ENCODE data around the gene HAPLN1. TPM values are rescaled to one million over a fixed set of nuclear protein-coding genes. Genes with fewer than 3 reads are reported as not detected.
A peak's percentile ranks its signal among the peaks of the same experiment; 100 is the strongest.

Gene HAPLN1
- polyA plus RNA-seq, 2 of the 4 experiments (the other 2 are of a cell fraction) = not detected

DNA sequence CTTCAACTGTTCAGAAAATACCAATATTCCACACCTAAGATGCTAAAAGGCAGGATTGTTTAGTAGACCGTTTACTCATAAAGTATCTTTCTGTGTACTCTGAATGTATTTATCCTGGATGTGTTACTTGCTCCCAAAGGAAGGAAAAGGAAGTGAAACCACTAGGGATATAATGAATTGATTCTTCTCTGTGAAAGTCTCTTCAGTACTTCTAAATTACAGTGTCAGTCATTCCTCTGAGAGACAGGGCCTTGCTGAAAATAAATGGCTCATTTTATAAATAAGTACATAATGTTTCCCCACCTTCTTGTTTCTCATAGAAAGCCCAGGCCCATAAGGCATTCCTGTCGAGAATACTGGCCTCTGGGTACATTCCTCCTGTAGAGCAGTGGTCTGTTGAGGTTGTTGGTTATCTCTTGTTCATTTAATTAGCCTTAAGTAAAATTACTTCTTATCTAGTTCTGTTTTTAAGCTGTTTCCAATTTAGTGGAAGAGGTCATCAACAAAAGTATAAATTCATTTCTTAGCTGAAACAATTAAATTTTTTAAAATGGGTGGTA is 1.6 kb downstream of the HAPLN1 start:
- DNase-seq (ENCODE audit: low read depth in 1 of 2, low spot score in 1 of 2) (no peak), ATAC-seq (no peak), FAIRE-seq (no peak)
- H3K4me2 ChIP-seq = no peak overlapping the region
- no peak overlapping the region for H3K27ac ChIP-seq
- ChIA-PET POLR2A (no interaction called here), CTCF (interaction anchor here (0.6 to 2.6 kb wide), 5 partner anchors 10 to 536 kb away, joined by 3 to 8 read pairs (median 4); no protein-coding TSS in a partner anchor)
- H3K4me1 ChIP-seq = 0 out of 3 replicates have a peak, but pooled peaks cover 4% of the 10 kb centered on the region
- H3K4me3 ChIP-seq = no peak overlapping the region
- no peak for TF ChIP-seq CHD4 (IDR thresholded peaks at IDR 0.05; ENCODE audit: borderline replicate concordance)
- TF ChIP-seq ZNF302 (CRISPR knock-in tag; IDR thresholded peaks at IDR 0.05) = no peak
- no peak for TF ChIP-seq HEYL (CRISPR knock-in tag; IDR thresholded peaks at IDR 0.05)
- TF ChIP-seq TFCP2L1 (CRISPR knock-in tag; IDR thresholded peaks at IDR 0.05) = no peak
- TF ChIP-seq FOSL2 (IDR thresholded peaks at IDR 0.05) = no peak
- TF ChIP-seq FOSL2 (CRISPR knock-in tag; IDR thresholded peaks at IDR 0.05) = no peak
- no peak for TF ChIP-seq JUNB (IDR thresholded peaks at IDR 0.05)
- no peak for TF ChIP-seq MAFK (IDR thresholded peaks at IDR 0.05; ENCODE audit: partially characterized antibody)
- TF ChIP-seq POLR2AphosphoS2 (conservative IDR thresholded peaks at IDR 0.05; ENCODE audit: low read length) = no peak
- no peak for TF ChIP-seq FOXS1 (CRISPR knock-in tag; IDR thresholded peaks at IDR 0.05)
- TF ChIP-seq, protein P1, sequence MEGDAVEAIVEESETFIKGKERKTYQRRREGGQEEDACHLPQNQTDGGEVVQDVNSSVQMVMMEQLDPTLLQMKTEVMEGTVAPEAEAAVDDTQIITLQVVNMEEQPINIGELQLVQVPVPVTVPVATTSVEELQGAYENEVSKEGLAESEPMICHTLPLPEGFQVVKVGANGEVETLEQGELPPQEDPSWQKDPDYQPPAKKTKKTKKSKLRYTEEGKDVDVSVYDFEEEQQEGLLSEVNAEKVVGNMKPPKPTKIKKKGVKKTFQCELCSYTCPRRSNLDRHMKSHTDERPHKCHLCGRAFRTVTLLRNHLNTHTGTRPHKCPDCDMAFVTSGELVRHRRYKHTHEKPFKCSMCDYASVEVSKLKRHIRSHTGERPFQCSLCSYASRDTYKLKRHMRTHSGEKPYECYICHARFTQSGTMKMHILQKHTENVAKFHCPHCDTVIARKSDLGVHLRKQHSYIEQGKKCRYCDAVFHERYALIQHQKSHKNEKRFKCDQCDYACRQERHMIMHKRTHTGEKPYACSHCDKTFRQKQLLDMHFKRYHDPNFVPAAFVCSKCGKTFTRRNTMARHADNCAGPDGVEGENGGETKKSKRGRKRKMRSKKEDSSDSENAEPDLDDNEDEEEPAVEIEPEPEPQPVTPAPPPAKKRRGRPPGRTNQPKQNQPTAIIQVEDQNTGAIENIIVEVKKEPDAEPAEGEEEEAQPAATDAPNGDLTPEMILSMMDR (IDR thresholded peaks at IDR 0.05) = no peak
- TF ChIP-seq MAZ (IDR thresholded peaks at IDR 0.05; ENCODE audit: borderline replicate concordance, low read depth, low read length) = no peak
- no peak for TF ChIP-seq EHF (CRISPR knock-in tag; IDR thresholded peaks at IDR 0.05)
- no peak for TF ChIP-seq MYC (IDR thresholded peaks at IDR 0.05; ENCODE audit: borderline replicate concordance, low read length)
- TF ChIP-seq, protein P2, sequence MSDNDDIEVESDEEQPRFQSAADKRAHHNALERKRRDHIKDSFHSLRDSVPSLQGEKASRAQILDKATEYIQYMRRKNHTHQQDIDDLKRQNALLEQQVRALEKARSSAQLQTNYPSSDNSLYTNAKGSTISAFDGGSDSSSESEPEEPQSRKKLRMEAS (IDR thresholded peaks at IDR 0.05) = no peak
- no peak for TF ChIP-seq PBX3 (IDR thresholded peaks at IDR 0.05)
- no peak for TF ChIP-seq KDM1A (IDR thresholded peaks at IDR 0.05; ENCODE audit: low read depth)
- TF ChIP-seq JUN (IDR thresholded peaks at IDR 0.05) = no peak
- TF ChIP-seq EHMT2 (IDR thresholded peaks at IDR 0.05; ENCODE audit: low read depth) = no peak
- TF ChIP-seq, protein P3, sequence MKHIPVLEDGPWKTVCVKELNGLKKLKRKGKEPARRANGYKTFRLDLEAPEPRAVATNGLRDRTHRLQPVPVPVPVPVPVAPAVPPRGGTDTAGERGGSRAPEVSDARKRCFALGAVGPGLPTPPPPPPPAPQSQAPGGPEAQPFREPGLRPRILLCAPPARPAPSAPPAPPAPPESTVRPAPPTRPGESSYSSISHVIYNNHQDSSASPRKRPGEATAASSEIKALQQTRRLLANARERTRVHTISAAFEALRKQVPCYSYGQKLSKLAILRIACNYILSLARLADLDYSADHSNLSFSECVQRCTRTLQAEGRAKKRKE (CRISPR knock-in tag; IDR thresholded peaks at IDR 0.05; ENCODE audit: low read depth) = no peak
- 30% methylated on average over 2 of the region's 2 CpGs for WGBS (ENCODE audit: missing lambda C conversion rate)
- H3K9me3 ChIP-seq = no peaks in the 10 kb centered on the region

GRCh38 chr5:83718195-83718825 is 2.3 kb downstream of the HAPLN1 start:
- H3K27ac ChIP-seq = no peak overlapping the region
- H3K4me2 ChIP-seq = no peak overlapping the region
- H3K4me1 ChIP-seq = 0 out of 3 replicates have a peak, but pooled peaks cover 4% of the 10 kb centered on the region
- ChIA-PET POLR2A (no interaction called here), CTCF (interaction anchor here (0.6 to 2.6 kb wide), 7 partner anchors 10 to 1407 kb away, joined by 3 to 8 read pairs (median 4); no protein-coding TSS in a partner anchor)
- 2% methylated on average over 6 of the region's 6 CpGs for WGBS (ENCODE audit: missing lambda C conversion rate)
- no peak overlapping the region for H3K4me3 ChIP-seq
- FAIRE-seq (peak; percentile 7), DNase-seq (ENCODE audit: low read depth in 1 of 2, low spot score in 1 of 2) (peak; percentile 62 to 72), ATAC-seq (peak; percentile 54 to 83; a peak in 5 of 6 replicates)
- TF ChIP-seq MAFK (IDR thresholded peaks at IDR 0.05; ENCODE audit: partially characterized antibody) (no peak), HEYL (CRISPR knock-in tag; IDR thresholded peaks at IDR 0.05) (no peak), CBX8 (IDR thresholded peaks at IDR 0.05) (no peak), HDAC2 (IDR thresholded peaks at IDR 0.05) (no peak), SMC3 (IDR thresholded peaks at IDR 0.05) (peak; percentile 80), EHMT2 (IDR thresholded peaks at IDR 0.05; ENCODE audit: low read depth) (no peak), FOSB (CRISPR knock-in tag; IDR thresholded peaks at IDR 0.05) (no peak), MYC (IDR thresholded peaks at IDR 0.05; ENCODE audit: borderline replicate concordance, low read length) (no peak), PBX3 (IDR thresholded peaks at IDR 0.05) (no peak), RAD21 (conservative IDR thresholded peaks at IDR 0.05 in 1 of 2, IDR thresholded peaks at IDR 0.05 in 1 of 2) (peak; percentile 91 to 92)
- TF ChIP-seq, protein P4, sequence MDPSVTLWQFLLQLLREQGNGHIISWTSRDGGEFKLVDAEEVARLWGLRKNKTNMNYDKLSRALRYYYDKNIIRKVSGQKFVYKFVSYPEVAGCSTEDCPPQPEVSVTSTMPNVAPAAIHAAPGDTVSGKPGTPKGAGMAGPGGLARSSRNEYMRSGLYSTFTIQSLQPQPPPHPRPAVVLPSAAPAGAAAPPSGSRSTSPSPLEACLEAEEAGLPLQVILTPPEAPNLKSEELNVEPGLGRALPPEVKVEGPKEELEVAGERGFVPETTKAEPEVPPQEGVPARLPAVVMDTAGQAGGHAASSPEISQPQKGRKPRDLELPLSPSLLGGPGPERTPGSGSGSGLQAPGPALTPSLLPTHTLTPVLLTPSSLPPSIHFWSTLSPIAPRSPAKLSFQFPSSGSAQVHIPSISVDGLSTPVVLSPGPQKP (IDR thresholded peaks at IDR 0.05; ENCODE audit: low read depth, low read length) = no peak
- TF ChIP-seq, protein P1 (IDR thresholded peaks at IDR 0.05) = peak; percentile 93
- TF ChIP-seq, protein P5, sequence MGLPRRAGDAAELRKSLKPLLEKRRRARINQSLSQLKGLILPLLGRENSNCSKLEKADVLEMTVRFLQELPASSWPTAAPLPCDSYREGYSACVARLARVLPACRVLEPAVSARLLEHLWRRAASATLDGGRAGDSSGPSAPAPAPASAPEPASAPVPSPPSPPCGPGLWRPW (IDR thresholded peaks at IDR 0.05) = no peak
- H3K9me3 ChIP-seq = no peaks in the 10 kb centered on the region

Data from A549 (cell line).